Measurements from ENCODE around the gene FAM107B. TPM values are rescaled to one million over a fixed set of nuclear protein-coding genes. Genes with fewer than 3 reads are reported as not detected.

Gene FAM107B
- total RNA-seq, 1 donor from 2014 or later: 86.2 TPM

DNA sequence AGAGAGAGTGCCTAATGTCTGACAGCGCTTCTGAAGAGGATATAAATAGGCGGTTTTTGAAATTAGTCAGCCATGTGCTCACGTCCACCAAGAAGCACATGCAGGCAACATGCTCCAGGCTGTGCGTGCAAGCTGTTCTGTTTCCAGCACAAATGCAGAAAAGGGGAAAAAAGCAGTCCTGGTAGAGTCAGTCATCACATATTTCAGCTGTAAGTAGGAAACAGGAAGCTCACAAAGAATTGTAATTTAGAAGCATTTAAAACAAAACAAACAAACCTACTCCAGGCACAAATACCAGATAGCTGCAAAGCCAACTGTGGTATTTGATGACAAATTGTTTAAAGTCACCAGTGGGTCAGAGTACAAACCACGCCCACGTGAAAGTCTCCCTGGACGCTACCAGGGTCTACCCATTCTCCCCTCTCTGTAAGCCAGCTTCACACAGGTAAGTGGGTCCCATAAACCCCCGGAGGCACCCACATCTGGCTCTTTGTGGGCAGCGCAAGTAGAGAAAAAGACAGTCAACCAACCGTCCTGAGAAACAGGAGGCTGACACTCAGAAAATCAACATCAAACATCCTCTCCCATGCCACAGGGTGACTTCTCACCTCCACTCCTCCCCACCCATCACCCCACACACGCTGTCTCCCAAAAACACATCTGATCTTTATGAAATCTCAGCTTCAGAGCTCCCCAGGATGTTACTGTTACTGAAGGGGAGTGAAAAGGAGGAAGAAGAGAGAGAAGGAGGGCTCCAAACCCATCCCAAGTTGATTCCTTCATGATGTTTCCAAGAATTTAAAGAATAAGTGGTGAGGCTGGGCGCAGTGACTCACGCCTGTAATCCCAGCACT, 186.4 kb downstream of the FAM107B start:
- Histone ChIP-seq H3K9me3 (no peaks in the 10 kb centered on the region), H3K27ac (peak overlapping the region; percentile 55), H3K36me3 (peaks cover 7% of the 10 kb centered on the region), H3K27me3 (no peaks in the 10 kb centered on the region), H3K4me3 (no peak overlapping the region), H3K4me1 (peaks cover 37% of the 10 kb centered on the region)
- ATAC-seq: peak; percentile 61
- TF ChIP-seq, protein P1, sequence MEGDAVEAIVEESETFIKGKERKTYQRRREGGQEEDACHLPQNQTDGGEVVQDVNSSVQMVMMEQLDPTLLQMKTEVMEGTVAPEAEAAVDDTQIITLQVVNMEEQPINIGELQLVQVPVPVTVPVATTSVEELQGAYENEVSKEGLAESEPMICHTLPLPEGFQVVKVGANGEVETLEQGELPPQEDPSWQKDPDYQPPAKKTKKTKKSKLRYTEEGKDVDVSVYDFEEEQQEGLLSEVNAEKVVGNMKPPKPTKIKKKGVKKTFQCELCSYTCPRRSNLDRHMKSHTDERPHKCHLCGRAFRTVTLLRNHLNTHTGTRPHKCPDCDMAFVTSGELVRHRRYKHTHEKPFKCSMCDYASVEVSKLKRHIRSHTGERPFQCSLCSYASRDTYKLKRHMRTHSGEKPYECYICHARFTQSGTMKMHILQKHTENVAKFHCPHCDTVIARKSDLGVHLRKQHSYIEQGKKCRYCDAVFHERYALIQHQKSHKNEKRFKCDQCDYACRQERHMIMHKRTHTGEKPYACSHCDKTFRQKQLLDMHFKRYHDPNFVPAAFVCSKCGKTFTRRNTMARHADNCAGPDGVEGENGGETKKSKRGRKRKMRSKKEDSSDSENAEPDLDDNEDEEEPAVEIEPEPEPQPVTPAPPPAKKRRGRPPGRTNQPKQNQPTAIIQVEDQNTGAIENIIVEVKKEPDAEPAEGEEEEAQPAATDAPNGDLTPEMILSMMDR (IDR thresholded peaks at IDR 0.05): no peak
- intact Hi-C loops (cut with DNase I): no loop called here
- DNase-seq: no peak

GRCh38 chr10:14587540-14588083, 187.1 kb downstream of the FAM107B start:
- H3K9me3 ChIP-seq: no peaks in the 10 kb centered on the region
- peak overlapping the region; percentile 55 for H3K27ac ChIP-seq
- peaks cover 1% of the 10 kb centered on the region for H3K36me3 ChIP-seq
- intact Hi-C loops (cut with DNase I): no loop called here
- H3K4me1 ChIP-seq: peaks cover 37% of the 10 kb centered on the region
- TF ChIP-seq, protein P1 (IDR thresholded peaks at IDR 0.05): no peak
- no peak for ATAC-seq
- no peak for DNase-seq
- no peak overlapping the region for H3K4me3 ChIP-seq
- no peaks in the 10 kb centered on the region for H3K27me3 ChIP-seq

DNA sequence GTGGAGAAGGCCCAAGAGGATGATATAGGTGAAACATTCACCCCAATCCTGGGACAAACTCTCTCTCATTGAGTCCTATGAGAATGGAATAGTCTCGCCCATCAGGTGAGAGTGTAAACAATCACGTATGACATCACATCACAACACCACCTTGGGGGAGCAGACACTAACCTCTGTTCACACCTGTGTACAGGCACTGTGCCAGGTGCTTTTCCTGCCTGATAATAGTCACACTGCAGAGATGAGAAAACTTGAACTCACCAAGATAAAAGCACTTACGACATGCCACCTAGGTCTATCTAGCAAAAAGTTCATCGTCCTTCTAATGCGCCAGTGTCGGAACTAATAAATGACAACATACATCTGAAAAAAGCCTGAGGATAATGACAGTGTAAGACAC, 187.8 kb downstream of the FAM107B start:
- TF ChIP-seq, protein P1 (IDR thresholded peaks at IDR 0.05): no peak
- no peak overlapping the region for H3K27ac ChIP-seq
- DNase-seq (no peak), ATAC-seq (no peak)
- intact Hi-C loops (cut with DNase I): no loop called here
- H3K4me3 ChIP-seq: no peak overlapping the region
- H3K4me1 ChIP-seq: peaks cover 37% of the 10 kb centered on the region
- no peaks in the 10 kb centered on the region for H3K36me3 ChIP-seq
- no peaks in the 10 kb centered on the region for H3K9me3 ChIP-seq
- H3K27me3 ChIP-seq: no peaks in the 10 kb centered on the region

- H3K36me3 ChIP-seq: no peaks in the 10 kb centered on the region
- DNase-seq (no peak), ATAC-seq (no peak)
- H3K9me3 ChIP-seq: no peaks in the 10 kb centered on the region
- intact Hi-C loops (cut with DNase I): no loop called here
- H3K27ac ChIP-seq: no peak overlapping the region
- H3K4me1 ChIP-seq: peaks cover 37% of the 10 kb centered on the region
- no peak overlapping the region for H3K4me3 ChIP-seq
- no peaks in the 10 kb centered on the region for H3K27me3 ChIP-seq
- TF ChIP-seq, protein P1 (IDR thresholded peaks at IDR 0.05): no peak
Observed at GRCh38 chr10:14585287-14586193, 189.2 kb downstream of the FAM107B start.

- Histone ChIP-seq H3K9me3 (no peaks in the 10 kb centered on the region), H3K27me3 (no peaks in the 10 kb centered on the region), H3K27ac (no peak overlapping the region), H3K36me3 (no peaks in the 10 kb centered on the region), H3K4me1 (peaks cover 38% of the 10 kb centered on the region), H3K4me3 (no peak overlapping the region)
- ATAC-seq (no peak), DNase-seq (no peak)
- intact Hi-C loops (cut with DNase I): no loop called here
- TF ChIP-seq, protein P1 (IDR thresholded peaks at IDR 0.05): no peak
Observed at GRCh38 chr10:14584661-14585060, 190.0 kb downstream of the FAM107B start.
